Heart left ventricle (tissue), 13 donors: Measurements from ENCODE around the gene CCDC183.

Experiments
- CTCF ChIP-seq, 12 donors: fragments of 200-600 bp; sonication (generic) in 4 of 12; IDR thresholded peaks; one replicate each; pipeline versions ENCODE4 v1.5.0 to v1.8.0; 2018 to 2022; ENCODE audit warnings: antibody characterized with exemption in 12 of 12, mild to moderate bottlenecking in 5 of 12
- POLR2A ChIP-seq, 2 donors: fragments of 450-650 bp; IDR thresholded peaks; one replicate each; pipeline ENCODE4 v1.6.1; 2017; ENCODE audit warnings: antibody characterized with exemption in 2 of 2, mild to moderate bottlenecking in 2 of 2, moderate library complexity in 2 of 2
- donor health status: ischemic (EF 13 %, LVEDD 7.1; RV severe dilation, severe dysfunction).
- donor health status: DM: no; HTN: yes; CAD: no.
- donor health status: DM: no; HTN: no; CAD: no.
- donor health status: ischemic (EF 25% LVEDD 6.9; RV normal size, moderate dysfunction).
- donor health status: ischemic (EF 25% LVEDD 5.7; RV mildly dilated, moderate dysfunction).
- donor health status: ischemic (EF 35%, LVEDD 5.7; RV mildly dilated, moderate dysfunction).
- donor health status: nonischemic (EF 11% LVEDD 7.7; RV severe dilation, severe dysfunction).
- donor health status: DM: yes; HTN: yes; CAD: no.
- donor health status: PGD.
- donor health status: ischemic (EF 29% LVEDD 5.4; RV normal size, mild dysfunction).
- donor health status: nonischemic (EF 23%, LVEDD 6.1; RV moderate dilation, normal function).

- no peak for TF ChIP-seq CTCF (IDR thresholded peaks at IDR 0.05)
- TF ChIP-seq POLR2A (IDR thresholded peaks at IDR 0.05), result no peak
These were observed 58.1 kb downstream of the CCDC183 start for GRCh38 chr9:136854113-136854841.
